Natural killer cell (primary cell): ENCODE data around the gene RPL35. TPM values are rescaled to one million over a fixed set of nuclear protein-coding genes. Genes with fewer than 3 reads are reported as not detected.

Experiments
- ATAC-seq, 3 donors: fragments of 150-1000 bp in 2 of 3; fragments of 200-7000 bp in 1 of 3; cut with Tn5 transposase; 1 replicate in 1 of 3; 2 replicates in 2 of 3; pipeline ENCODE4 v1.10.0; 2021; ENCODE audit warnings: mild to moderate bottlenecking in 2 of 3, moderate library complexity in 2 of 3
- DNase-seq, 2 donors: peaks; one replicate each; pipeline versions ENCODE4 v3.0.0 to v3.0.0-alpha.2; 2013 to 2021; ENCODE audit warnings: mixed read lengths in 1 of 2
- H3K27ac ChIP-seq: one replicate; pipeline ENCODE4 v1.5.1; 2013; ENCODE audit warnings: mild to moderate bottlenecking, low read length
- H3K27me3 ChIP-seq: one replicate; pipeline ENCODE4 v1.6.1; 2013; ENCODE audit warnings: low read length; ENCODE audit not compliant: control insufficient read depth, insufficient read depth
- H3K36me3 ChIP-seq: one replicate; pipeline ENCODE4 v1.6.1; 2013; ENCODE audit warnings: low read length; ENCODE audit not compliant: control insufficient read depth, insufficient read depth
- H3K4me1 ChIP-seq: one replicate; pipeline ENCODE4 v1.6.1; 2013; ENCODE audit warnings: low read length; ENCODE audit not compliant: control insufficient read depth, insufficient read depth
- H3K4me3 ChIP-seq: one replicate; pipeline ENCODE4 v1.5.1; 2013; ENCODE audit warnings: low read length
- H3K9me3 ChIP-seq: one replicate; pipeline ENCODE4 v1.6.1; 2013; ENCODE audit warnings: low read length; ENCODE audit not compliant: control insufficient read depth, insufficient read depth
- H3K27ac Mint-ChIP-seq, 2 donors: one replicate each; pipeline ENCODE4 v1.8.0; 2022; ENCODE audit warnings: mild to moderate bottlenecking in 2 of 2, mixed read lengths in 2 of 2, moderate library complexity in 1 of 2
- H3K27me3 Mint-ChIP-seq, 2 donors: one replicate each; pipeline ENCODE4 v1.8.0; 2022; ENCODE audit warnings: low read depth in 2 of 2, mixed read lengths in 2 of 2
- H3K36me3 Mint-ChIP-seq: one replicate; pipeline ENCODE4 v1.8.0; 2022; ENCODE audit warnings: mixed read lengths
- H3K4me1 Mint-ChIP-seq, 2 donors: one replicate each; pipeline ENCODE4 v1.8.0; 2022; ENCODE audit warnings: mixed read lengths in 2 of 2
- H3K4me3 Mint-ChIP-seq: one replicate; pipeline ENCODE4 v1.8.0; 2022; ENCODE audit warnings: mild to moderate bottlenecking, moderate library complexity, mixed read lengths
- H3K9me3 Mint-ChIP-seq, 2 donors: one replicate each; pipeline ENCODE4 v1.8.0; 2022; ENCODE audit warnings: mixed read lengths in 2 of 2
- CTCF ChIP-seq: fragments of 200-600 bp; IDR thresholded peaks from one replicate; pipeline ENCODE4 v1.8.0; 2022; ENCODE audit warnings: antibody characterized with exemption
- WGBS: methylation state at CpG from one replicate; pipeline ENCODE4 v1.1.7; 2013; ENCODE audit warnings: missing lambda C conversion rate; ENCODE audit not compliant: insufficient coverage; 5-methylcytosine and 5-hydroxymethylcytosine counted together
- intact Hi-C: fragments of 100-400 bp; cut with micrococcal nuclease; formaldehyde crosslinking; loops from one replicate; pipeline ENCODE4 v1.14.2; 2022
- total RNA-seq, 4 donors: library from RNA; stranded (reverse); fragments of 120-200 nt in 1 of 4; gene quantifications; one replicate each; pipeline versions ENCODE4 v1.2.3 to v1.2.4, GENCODE V29; 2013 to 2022

The RPL35 gene
- total RNA-seq, 3 donors from 2014 or later (not counting 1 experiment from before 2014, with no cell fraction given) = 716 to 896 (median 795) TPM

- TF ChIP-seq CTCF = peak; percentile 99
- Mint-ChIP-seq H3K4me1 (peaks cover 13 to 24% of the 10 kb centered on the region in 2 donors), H3K27ac (peak within 1 kb of the TSS; percentile 86 to 89), H3K9me3 (no peaks in the 10 kb centered on the region), H3K27me3 (no peaks in the 10 kb centered on the region), H3K4me3 (peak within 1 kb of the TSS; percentile 82), H3K36me3 (no peaks in the 10 kb centered on the region)
- Histone ChIP-seq H3K27me3 (peaks cover 3% of the 10 kb centered on the region), H3K4me1 (peaks cover 23% of the 10 kb centered on the region), H3K9me3 (no peaks in the 10 kb centered on the region), H3K27ac (peak within 1 kb of the TSS; percentile 87), H3K4me3 (peak within 1 kb of the TSS; percentile 27), H3K36me3 (peaks cover 12% of the 10 kb centered on the region)
- intact Hi-C loops = loop anchor here (1.0 to 5.0 kb wide), 4 partner anchors 17 to 236 kb away; no protein-coding TSS in a partner anchor
- peak; percentile 90 to 96 (median 95) for ATAC-seq
- peak; percentile 88 to 93 for DNase-seq
- 2% methylated on average over 51 of the region's 51 CpGs for WGBS
These were observed 8.8 kb downstream of the RPL35 start, which contains the start of gene WDR38 for GRCh38 chr9:124852829-124853531. WDR38 (plus strand) TSS chr9:124853460; CDS start chr9:124853532, 72 bp downstream.

- 83% methylated on average over 13 of the region's 13 CpGs for WGBS
- no peaks in the 10 kb centered on the region for H3K9me3 ChIP-seq
- peaks cover 13 to 20% of the 10 kb centered on the region in 2 donors for H3K4me1 Mint-ChIP-seq
- no peaks in the 10 kb centered on the region for H3K27me3 Mint-ChIP-seq
- peak overlapping the region; percentile 27 for H3K4me3 ChIP-seq
- H3K27ac ChIP-seq = peak overlapping the region; percentile 57
- DNase-seq (no peak), ATAC-seq (no peak)
- H3K9me3 Mint-ChIP-seq = no peaks in the 10 kb centered on the region
- peak overlapping the region; percentile 86 to 89 for H3K27ac Mint-ChIP-seq
- no peaks in the 10 kb centered on the region for H3K36me3 Mint-ChIP-seq
- H3K36me3 ChIP-seq = peaks cover 8% of the 10 kb centered on the region
- H3K4me1 ChIP-seq = peaks cover 23% of the 10 kb centered on the region
- peaks cover 3% of the 10 kb centered on the region for H3K27me3 ChIP-seq
- H3K4me3 Mint-ChIP-seq = peak overlapping the region; percentile 82
- intact Hi-C loops = loop anchor here (5.0 kb wide), 1 partner anchor 235 kb away; no protein-coding TSS in a partner anchor
- no peak for TF ChIP-seq CTCF
These were observed 9.5 kb downstream of the RPL35 start for GRCh38 chr9:124852121-124852828.

GRCh38 chr9:124849801-124850200 lies 12.0 kb downstream of the RPL35 start:
- no peak overlapping the region for H3K27ac Mint-ChIP-seq
- no peak overlapping the region for H3K4me3 Mint-ChIP-seq
- Histone ChIP-seq H3K4me1 (peaks cover 23% of the 10 kb centered on the region), H3K4me3 (no peak overlapping the region), H3K36me3 (no peaks in the 10 kb centered on the region), H3K27ac (no peak overlapping the region), H3K27me3 (peaks cover 3% of the 10 kb centered on the region), H3K9me3 (no peaks in the 10 kb centered on the region)
- TF ChIP-seq CTCF = no peak
- no peaks in the 10 kb centered on the region for H3K36me3 Mint-ChIP-seq
- H3K4me1 Mint-ChIP-seq = peaks cover 13 to 20% of the 10 kb centered on the region in 2 donors
- DNase-seq = no peak
- no peak for ATAC-seq
- intact Hi-C loops = loop anchor here (5.0 kb wide), 1 partner anchor 232 kb away; no protein-coding TSS in a partner anchor
- no peaks in the 10 kb centered on the region for H3K9me3 Mint-ChIP-seq
- WGBS = 93% methylated on average over 10 of the region's 10 CpGs
- H3K27me3 Mint-ChIP-seq = no peaks in the 10 kb centered on the region
